ENCODE measurements around the gene CATSPERE. TPM values are rescaled to one million over a fixed set of nuclear protein-coding genes. Genes with fewer than 3 reads are reported as not detected.

The CATSPERE gene
- total RNA-seq, 1 experiment from 2014 or later, result 1.3 TPM

DNA sequence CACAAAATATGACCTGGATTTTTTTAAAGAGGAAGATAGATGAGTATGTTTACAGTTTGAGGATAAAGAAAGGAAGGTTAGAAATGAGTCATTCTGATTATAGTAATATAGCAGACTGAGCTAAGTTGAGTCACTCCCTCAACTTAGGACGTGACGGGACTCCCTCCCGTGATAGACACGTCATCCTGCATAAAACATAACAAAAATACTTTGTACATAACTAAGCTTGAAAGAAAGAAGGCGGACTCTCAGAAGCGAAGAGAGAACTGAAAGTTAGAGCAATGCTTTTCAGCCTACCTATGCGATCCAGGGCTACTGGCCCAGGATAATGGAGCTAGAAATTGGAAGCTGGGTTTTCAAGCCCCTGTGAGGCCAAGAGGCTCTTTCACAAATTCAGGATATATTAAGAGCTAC is 138.9 kb downstream of the CATSPERE start:
- BruUV-seq (replicated peaks), result no TSS peak
- H3K27me3 Mint-ChIP-seq (ENCODE audit: unreplicated experiment), result no peaks in the 10 kb centered on the region
- H3K4me1 Mint-ChIP-seq (ENCODE audit: low read depth, unreplicated experiment), result peaks cover 20% of the 10 kb centered on the region
- TF ChIP-seq, protein P1, sequence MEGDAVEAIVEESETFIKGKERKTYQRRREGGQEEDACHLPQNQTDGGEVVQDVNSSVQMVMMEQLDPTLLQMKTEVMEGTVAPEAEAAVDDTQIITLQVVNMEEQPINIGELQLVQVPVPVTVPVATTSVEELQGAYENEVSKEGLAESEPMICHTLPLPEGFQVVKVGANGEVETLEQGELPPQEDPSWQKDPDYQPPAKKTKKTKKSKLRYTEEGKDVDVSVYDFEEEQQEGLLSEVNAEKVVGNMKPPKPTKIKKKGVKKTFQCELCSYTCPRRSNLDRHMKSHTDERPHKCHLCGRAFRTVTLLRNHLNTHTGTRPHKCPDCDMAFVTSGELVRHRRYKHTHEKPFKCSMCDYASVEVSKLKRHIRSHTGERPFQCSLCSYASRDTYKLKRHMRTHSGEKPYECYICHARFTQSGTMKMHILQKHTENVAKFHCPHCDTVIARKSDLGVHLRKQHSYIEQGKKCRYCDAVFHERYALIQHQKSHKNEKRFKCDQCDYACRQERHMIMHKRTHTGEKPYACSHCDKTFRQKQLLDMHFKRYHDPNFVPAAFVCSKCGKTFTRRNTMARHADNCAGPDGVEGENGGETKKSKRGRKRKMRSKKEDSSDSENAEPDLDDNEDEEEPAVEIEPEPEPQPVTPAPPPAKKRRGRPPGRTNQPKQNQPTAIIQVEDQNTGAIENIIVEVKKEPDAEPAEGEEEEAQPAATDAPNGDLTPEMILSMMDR (IDR thresholded peaks at IDR 0.05; ENCODE audit: unreplicated experiment), result no peak
- H3K9me3 Mint-ChIP-seq (ENCODE audit: low read depth, unreplicated experiment), result no peaks in the 10 kb centered on the region
- peak overlapping the region; percentile 80 for H3K27ac Mint-ChIP-seq (ENCODE audit: unreplicated experiment)
- H3K4me3 Mint-ChIP-seq (ENCODE audit: low read depth, unreplicated experiment), result peak overlapping the region; percentile 62
- peak; percentile 64 for DNase-seq
- intact Hi-C loops (cut with micrococcal nuclease; ENCODE audit: unreplicated experiment), result loop anchor here (10.0 kb wide), 1 partner anchor 445 kb away; no protein-coding TSS in a partner anchor
- peaks cover 7% of the 10 kb centered on the region for H3K36me3 Mint-ChIP-seq (ENCODE audit: insufficient read depth, unreplicated experiment)
- CTCF ChIA-PET, result interaction anchor here (0.5 to 1.3 kb wide), 9 partner anchors 138 to 1046 kb away, joined by 3 to 4 read pairs (median 3); no protein-coding TSS in a partner anchor

DNA sequence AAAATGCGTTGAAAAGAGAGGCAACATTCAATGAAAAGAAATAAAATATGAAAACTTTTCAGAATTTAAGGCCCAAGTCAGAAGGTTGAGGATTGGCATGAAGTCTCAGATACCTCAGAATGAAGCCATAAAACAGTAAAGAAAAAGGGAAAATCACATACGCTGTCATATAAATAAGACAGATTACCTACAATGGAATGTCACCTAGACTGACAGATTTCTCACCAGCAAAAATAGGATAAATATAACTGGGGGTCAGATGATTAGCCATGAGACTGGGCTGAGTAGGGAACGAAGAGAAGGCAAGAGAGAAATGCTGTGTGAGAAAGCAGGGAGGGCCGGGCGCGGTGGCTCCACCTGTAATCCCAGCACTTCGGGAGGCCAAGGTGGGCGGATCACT is 140.3 kb downstream of the CATSPERE start:
- peaks cover 20% of the 10 kb centered on the region for H3K4me1 Mint-ChIP-seq (ENCODE audit: low read depth, unreplicated experiment)
- no peak overlapping the region for H3K27ac Mint-ChIP-seq (ENCODE audit: unreplicated experiment)
- TF ChIP-seq, protein P1 (IDR thresholded peaks at IDR 0.05; ENCODE audit: unreplicated experiment), result no peak
- CTCF ChIA-PET, result interaction anchor here (0.8 kb wide), 1 partner anchor 442 kb away, joined by 4 read pairs; no protein-coding TSS in a partner anchor
- H3K27me3 Mint-ChIP-seq (ENCODE audit: unreplicated experiment), result no peaks in the 10 kb centered on the region
- no peak for DNase-seq
- peaks cover 7% of the 10 kb centered on the region for H3K36me3 Mint-ChIP-seq (ENCODE audit: insufficient read depth, unreplicated experiment)
- intact Hi-C loops (cut with micrococcal nuclease; ENCODE audit: unreplicated experiment), result loop anchor here (10.0 kb wide), 1 partner anchor 443 kb away; no protein-coding TSS in a partner anchor
- BruUV-seq (replicated peaks), result no TSS peak
- H3K4me3 Mint-ChIP-seq (ENCODE audit: low read depth, unreplicated experiment), result no peak overlapping the region
- no peaks in the 10 kb centered on the region for H3K9me3 Mint-ChIP-seq (ENCODE audit: low read depth, unreplicated experiment)

GRCh38 chr1:244603498-244603897 is 142.4 kb downstream of the CATSPERE start:
- Mint-ChIP-seq H3K27ac (ENCODE audit: unreplicated experiment) (no peak overlapping the region), H3K4me3 (ENCODE audit: low read depth, unreplicated experiment) (no peak overlapping the region), H3K27me3 (ENCODE audit: unreplicated experiment) (no peaks in the 10 kb centered on the region), H3K9me3 (ENCODE audit: low read depth, unreplicated experiment) (no peaks in the 10 kb centered on the region), H3K36me3 (ENCODE audit: insufficient read depth, unreplicated experiment) (peaks cover 7% of the 10 kb centered on the region), H3K4me1 (ENCODE audit: low read depth, unreplicated experiment) (peaks cover 20% of the 10 kb centered on the region)
- DNase-seq, result peak; percentile 12
- TF ChIP-seq, protein P1 (IDR thresholded peaks at IDR 0.05; ENCODE audit: unreplicated experiment), result peak; percentile 48
- intact Hi-C loops (cut with micrococcal nuclease; ENCODE audit: unreplicated experiment), result loop anchor here (1.0 to 10.0 kb wide), 3 partner anchors 51 to 441 kb away; no protein-coding TSS in a partner anchor
- CTCF ChIA-PET, result interaction anchor here (0.5 to 2.1 kb wide), 14 partner anchors 11 to 595 kb away, joined by 3 to 16 read pairs (median 4); no protein-coding TSS in a partner anchor
- BruUV-seq (replicated peaks), result no TSS peak

DNA sequence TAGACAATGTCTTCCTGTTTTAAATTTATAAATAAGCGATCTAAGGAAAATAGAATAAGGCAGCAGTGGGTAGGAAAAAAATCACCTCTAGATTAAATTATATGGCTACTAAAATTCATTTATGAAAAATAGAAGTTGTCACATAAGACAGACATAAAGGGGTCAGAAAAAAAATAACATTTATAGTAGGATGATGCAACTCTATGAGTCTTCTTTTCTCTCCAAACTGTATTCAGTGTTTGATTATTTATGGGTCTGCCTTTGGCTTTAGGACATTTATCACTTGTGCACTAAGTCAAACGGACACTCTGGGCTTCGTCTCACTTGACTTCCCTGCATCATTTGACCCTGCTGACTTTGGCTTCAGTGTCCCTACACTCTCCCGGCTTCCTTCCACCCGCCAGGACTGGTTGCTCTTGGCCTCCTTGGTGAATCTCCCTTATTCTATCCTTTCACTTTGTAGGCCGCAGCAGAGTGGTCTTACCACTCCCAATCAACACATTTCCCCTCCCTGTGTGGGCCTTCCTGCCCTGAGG is 144.8 kb downstream of the CATSPERE start:
- TF ChIP-seq, protein P1 (IDR thresholded peaks at IDR 0.05; ENCODE audit: unreplicated experiment), result no peak
- Mint-ChIP-seq H3K27ac (ENCODE audit: unreplicated experiment) (no peak overlapping the region), H3K9me3 (ENCODE audit: low read depth, unreplicated experiment) (no peaks in the 10 kb centered on the region), H3K4me3 (ENCODE audit: low read depth, unreplicated experiment) (no peak overlapping the region), H3K4me1 (ENCODE audit: low read depth, unreplicated experiment) (no peaks in the 10 kb centered on the region), H3K27me3 (ENCODE audit: unreplicated experiment) (no peaks in the 10 kb centered on the region), H3K36me3 (ENCODE audit: insufficient read depth, unreplicated experiment) (no peaks in the 10 kb centered on the region)
- intact Hi-C loops (cut with micrococcal nuclease; ENCODE audit: unreplicated experiment), result loop anchor here (10.0 kb wide), 1 partner anchor 439 kb away; no protein-coding TSS in a partner anchor
- no TSS peak for BruUV-seq (replicated peaks)
- no peak for DNase-seq
- CTCF ChIA-PET, result no interaction called here

Measured in Calu3 (cell line).